ENCODE measurements around the gene COL17A1.

The COL17A1 gene

DNA sequence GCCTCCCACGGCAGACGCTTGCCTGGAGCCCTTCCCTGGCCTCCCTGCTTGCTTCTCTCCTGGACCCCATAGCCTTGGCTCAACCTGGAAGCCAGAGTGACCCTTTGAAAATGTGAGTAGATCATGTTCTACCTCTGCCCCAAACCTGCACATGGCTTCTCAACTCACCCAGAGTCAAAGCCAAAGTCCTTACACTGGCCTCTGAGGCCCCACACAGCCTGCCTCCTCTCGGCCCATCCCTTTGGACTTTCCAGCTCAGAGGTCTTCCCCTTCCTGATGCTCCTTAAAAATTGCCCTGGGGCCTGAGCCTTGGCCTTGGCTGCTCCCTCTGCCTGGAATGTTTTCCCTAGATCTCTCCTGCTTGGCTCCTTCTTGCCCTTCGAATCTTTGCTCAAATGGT, 32.5 kb downstream of the COL17A1 start:
- no peak for ATAC-seq (ENCODE audit: low read depth)
- Mint-ChIP-seq H3K4me1 (no peaks in the 10 kb centered on the region), H3K4me3 (no peak overlapping the region), H3K36me3 (no peaks in the 10 kb centered on the region), H3K9me3 (no peaks in the 10 kb centered on the region), H3K27me3 (peaks cover 4% of the 10 kb centered on the region), H3K27ac (no peak overlapping the region)
- DNase-seq (ENCODE audit: low spot score in 2 of 2) = no peak

DNA sequence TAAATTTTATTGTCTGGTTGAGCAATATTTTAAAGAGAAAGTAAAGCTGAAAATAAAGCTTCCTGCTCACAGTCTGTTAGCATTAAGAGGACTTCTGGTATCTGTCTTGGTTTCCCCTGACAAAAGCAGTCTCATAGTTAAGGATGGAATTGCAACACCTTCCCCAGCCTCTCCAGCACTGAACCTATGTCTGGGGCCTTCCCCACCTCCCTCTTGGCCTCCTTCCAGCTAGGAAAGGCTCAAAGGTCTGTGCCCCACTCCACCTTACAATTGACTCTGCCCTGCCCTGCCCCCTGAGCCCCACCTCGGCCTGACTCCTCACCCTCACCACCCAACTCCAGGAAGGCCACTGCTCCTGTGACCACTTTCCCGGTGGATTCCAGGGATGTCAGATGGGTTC, 33.2 kb downstream of the COL17A1 start:
- H3K9me3 Mint-ChIP-seq = no peaks in the 10 kb centered on the region
- H3K4me3 Mint-ChIP-seq = no peak overlapping the region
- peaks cover 7% of the 10 kb centered on the region for H3K27me3 Mint-ChIP-seq
- ATAC-seq (ENCODE audit: low read depth) (no peak), DNase-seq (ENCODE audit: low spot score in 2 of 2) (no peak)
- H3K4me1 Mint-ChIP-seq = no peaks in the 10 kb centered on the region
- no peaks in the 10 kb centered on the region for H3K36me3 Mint-ChIP-seq
- no peak overlapping the region for H3K27ac Mint-ChIP-seq

DNA sequence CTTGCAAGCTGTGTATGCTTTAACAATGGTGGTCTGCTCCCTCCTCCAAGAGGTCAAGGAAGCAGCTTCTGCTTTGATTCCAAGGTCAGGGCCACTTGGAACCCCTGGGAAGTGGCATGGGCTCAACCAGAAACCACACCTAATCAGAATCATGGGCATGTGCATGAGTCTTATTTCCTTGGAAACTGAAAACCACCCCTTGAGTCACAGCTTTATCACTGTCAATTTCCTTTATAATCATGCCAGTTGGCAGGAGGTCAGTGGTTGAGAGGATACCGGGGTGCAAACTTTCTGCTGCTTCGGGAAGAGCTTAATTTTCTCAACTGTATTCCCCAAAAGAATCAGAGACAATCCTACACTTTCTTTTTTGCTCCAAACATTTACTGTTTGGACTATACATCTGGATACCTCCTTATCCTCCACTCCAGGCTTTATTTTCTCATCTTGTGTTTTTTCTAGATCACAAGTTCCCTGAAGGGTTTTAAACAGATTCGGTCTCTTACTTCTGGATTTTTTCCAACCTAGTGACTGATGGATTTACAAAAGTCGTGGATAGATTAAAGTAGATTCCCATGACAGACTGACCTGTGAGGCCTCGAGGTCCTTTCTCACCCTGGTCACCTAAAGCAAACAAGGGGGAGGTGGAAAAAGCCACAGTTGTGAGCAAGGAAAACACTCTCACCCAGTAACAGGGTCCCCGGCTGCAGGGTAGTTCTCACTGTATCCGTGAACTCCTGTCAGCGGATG, 36.0 kb downstream of the COL17A1 start:
- H3K27me3 Mint-ChIP-seq = peaks cover 15% of the 10 kb centered on the region
- DNase-seq (ENCODE audit: low spot score in 2 of 2) (no peak), ATAC-seq (ENCODE audit: low read depth) (no peak)
- no peaks in the 10 kb centered on the region for H3K36me3 Mint-ChIP-seq
- no peaks in the 10 kb centered on the region for H3K9me3 Mint-ChIP-seq
- H3K4me1 Mint-ChIP-seq = no peaks in the 10 kb centered on the region
- no peak overlapping the region for H3K4me3 Mint-ChIP-seq
- no peak overlapping the region for H3K27ac Mint-ChIP-seq

DNA sequence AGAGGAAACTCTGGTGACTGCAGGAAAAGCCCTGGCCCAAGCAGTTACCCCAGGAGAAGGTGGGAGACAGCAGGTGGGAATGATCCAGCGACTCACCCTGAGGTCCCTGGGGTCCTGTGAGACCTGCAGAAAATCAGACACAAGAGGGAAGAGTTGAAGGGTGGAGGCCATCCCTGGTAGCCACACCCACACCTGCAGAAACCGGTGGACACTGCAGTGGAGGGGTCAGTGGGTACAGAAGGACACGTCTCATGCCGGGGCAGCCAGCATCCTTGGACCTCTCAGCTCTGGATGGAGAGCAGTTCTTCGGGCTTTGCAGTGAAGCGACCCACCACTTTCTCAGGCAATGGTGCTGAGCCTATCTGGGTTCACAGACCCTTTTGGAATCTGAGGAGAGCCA, 39.0 kb downstream of the COL17A1 start:
- peaks cover 13% of the 10 kb centered on the region for H3K27me3 Mint-ChIP-seq
- no peaks in the 10 kb centered on the region for H3K36me3 Mint-ChIP-seq
- H3K27ac Mint-ChIP-seq = no peak overlapping the region
- H3K4me3 Mint-ChIP-seq = no peak overlapping the region
- H3K4me1 Mint-ChIP-seq = no peaks in the 10 kb centered on the region
- no peaks in the 10 kb centered on the region for H3K9me3 Mint-ChIP-seq
- DNase-seq (ENCODE audit: low spot score in 2 of 2) (no peak), ATAC-seq (ENCODE audit: low read depth) (no peak)

DNA sequence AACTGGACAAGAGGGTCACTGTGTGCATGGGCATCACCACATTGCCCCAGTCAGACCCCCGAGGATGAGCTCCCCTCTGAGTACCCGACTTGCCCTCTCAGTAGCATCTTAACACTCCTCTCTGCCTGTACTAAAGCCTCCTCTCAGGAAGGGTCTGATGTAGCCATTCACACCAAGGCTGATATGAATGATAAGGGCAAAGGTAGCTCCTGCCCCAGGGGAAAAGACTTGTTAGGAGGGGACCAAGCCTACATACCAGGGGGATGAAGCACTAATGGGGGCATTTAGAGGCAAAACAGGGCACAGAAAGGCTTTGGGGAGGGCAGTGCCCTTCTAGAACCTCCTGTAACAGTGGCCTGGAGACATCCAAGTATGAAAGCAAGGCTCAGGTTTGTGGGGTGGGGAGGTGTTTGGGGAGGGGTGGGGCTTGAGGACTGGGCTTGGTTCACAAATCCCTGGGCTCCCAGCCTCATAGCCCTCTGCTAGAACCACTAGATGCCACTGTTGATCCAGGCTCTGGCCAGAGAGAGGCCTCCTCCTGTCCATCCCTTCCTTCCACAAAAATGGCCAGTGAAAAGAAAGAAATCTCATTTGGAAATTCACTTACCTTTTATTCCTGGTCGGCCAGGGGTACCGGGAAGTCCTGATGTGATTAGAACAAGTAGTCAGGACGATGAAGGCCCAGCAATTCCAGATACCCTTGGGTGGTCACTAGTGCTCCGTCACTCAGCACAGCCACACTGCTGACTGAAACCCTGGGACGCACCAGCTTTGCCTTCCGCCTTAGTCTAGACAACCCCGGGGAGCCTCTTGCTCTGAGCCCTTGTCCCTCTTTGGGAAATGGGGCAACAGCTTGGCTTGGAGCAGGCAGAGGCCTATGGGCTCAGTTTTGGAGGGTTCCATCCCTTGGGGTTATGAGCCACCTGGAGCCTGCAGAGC, 40.3 kb downstream of the COL17A1 start:
- Mint-ChIP-seq H3K4me3 (no peak overlapping the region), H3K27ac (no peak overlapping the region), H3K36me3 (no peaks in the 10 kb centered on the region), H3K4me1 (no peaks in the 10 kb centered on the region), H3K27me3 (peaks cover 13% of the 10 kb centered on the region), H3K9me3 (no peaks in the 10 kb centered on the region)
- DNase-seq (ENCODE audit: low spot score in 2 of 2) = no peak
- no peak for ATAC-seq (ENCODE audit: low read depth)

DNA sequence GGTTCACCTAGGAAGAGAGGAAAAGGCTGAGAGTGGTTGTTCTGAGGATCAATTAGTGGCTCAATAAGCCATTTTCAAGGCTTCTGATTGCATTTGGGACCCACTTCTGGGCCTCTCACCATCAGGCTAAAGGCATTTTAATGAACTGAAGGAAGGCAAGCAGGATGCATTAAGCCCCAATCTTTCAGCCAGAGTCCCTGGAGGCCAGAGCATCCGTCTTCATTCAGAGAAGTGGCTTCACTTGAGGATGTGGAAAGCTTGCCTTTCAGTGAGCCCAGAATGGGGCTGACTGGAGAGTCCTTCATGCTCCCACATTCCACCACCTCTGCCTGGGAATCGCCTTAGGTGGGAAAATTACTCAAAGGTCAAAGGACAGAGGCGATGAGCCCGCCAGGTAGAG, 41.8 kb downstream of the COL17A1 start:
- ATAC-seq (ENCODE audit: low read depth) = no peak
- no peak for DNase-seq (ENCODE audit: low spot score in 2 of 2)
- H3K36me3 Mint-ChIP-seq = no peaks in the 10 kb centered on the region
- peaks cover 13% of the 10 kb centered on the region for H3K27me3 Mint-ChIP-seq
- no peak overlapping the region for H3K4me3 Mint-ChIP-seq
- H3K27ac Mint-ChIP-seq = no peak overlapping the region
- no peaks in the 10 kb centered on the region for H3K4me1 Mint-ChIP-seq
- H3K9me3 Mint-ChIP-seq = no peaks in the 10 kb centered on the region

DNA sequence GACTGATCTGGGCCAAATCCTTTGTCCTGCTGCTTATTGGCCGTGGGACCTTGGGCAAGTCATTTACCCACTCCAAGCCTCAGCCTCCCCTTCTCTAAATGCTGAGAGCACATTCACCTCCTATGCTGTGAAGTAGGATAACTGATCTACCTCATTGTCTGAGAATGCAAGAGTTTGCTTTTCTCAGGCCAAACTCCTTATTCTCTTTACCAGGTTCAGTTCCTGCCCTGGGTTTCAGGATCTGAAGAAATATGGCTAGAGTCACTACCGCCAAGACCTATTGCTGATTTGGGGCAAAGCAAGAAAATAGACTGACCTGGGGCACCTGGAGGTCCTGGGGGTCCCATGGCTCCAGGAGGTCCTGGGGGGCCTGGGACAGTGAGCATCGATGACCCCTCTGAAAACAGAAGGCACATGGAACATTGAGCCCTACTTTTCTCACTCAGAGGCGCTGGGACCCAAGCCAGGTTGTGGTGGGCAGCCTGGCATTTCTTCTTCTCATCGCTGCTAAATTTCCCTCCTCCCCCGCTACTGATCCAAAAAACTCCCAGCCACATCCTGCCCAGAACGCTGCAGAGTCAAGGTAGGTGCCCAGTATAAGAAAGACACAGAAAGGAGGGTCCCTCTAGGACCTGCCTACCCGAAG, 42.4 kb downstream of the COL17A1 start:
- peaks cover 10% of the 10 kb centered on the region for H3K27me3 Mint-ChIP-seq
- no peak for ATAC-seq (ENCODE audit: low read depth)
- DNase-seq (ENCODE audit: low spot score in 2 of 2) = no peak
- H3K4me3 Mint-ChIP-seq = no peak overlapping the region
- H3K4me1 Mint-ChIP-seq = no peaks in the 10 kb centered on the region
- H3K36me3 Mint-ChIP-seq = no peaks in the 10 kb centered on the region
- H3K9me3 Mint-ChIP-seq = no peaks in the 10 kb centered on the region
- H3K27ac Mint-ChIP-seq = no peak overlapping the region

DNA sequence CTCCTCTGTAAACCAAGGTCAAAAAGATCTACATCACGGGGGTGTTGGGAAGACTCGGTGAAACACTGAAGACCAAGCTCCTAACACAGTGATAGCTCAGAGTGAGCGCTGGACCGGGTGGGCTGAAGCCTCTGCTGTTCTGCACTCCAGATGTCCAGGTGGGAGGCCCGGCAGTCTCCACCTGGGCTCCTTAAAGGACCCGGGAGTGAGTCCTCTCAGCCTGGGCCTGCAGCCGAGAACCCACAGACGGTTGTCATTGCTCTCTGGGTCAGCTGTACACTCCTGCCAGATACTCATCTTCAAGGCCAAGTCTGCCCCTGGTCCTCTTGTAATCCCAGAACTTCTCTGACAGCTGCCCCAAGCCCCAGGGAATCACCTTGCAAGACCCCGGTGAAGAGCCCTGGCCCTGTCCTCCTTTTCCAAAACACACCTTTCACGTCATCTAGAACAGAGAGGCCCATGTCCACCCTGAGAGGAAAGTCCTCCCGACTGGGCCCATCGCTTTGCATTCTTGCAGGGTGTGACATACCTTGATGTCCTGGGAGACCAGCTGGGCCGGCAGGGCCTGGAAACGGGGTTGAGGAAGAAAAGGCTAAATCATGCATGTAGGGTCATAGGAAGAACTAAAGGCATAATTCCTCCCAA, 43.7 kb downstream of the COL17A1 start:
- ATAC-seq (ENCODE audit: low read depth) = no peak
- Mint-ChIP-seq H3K27me3 (peaks cover 3% of the 10 kb centered on the region), H3K4me1 (no peaks in the 10 kb centered on the region), H3K4me3 (no peak overlapping the region), H3K9me3 (no peaks in the 10 kb centered on the region), H3K27ac (no peak overlapping the region), H3K36me3 (no peaks in the 10 kb centered on the region)
- no peak for DNase-seq (ENCODE audit: low spot score in 2 of 2)

DNA sequence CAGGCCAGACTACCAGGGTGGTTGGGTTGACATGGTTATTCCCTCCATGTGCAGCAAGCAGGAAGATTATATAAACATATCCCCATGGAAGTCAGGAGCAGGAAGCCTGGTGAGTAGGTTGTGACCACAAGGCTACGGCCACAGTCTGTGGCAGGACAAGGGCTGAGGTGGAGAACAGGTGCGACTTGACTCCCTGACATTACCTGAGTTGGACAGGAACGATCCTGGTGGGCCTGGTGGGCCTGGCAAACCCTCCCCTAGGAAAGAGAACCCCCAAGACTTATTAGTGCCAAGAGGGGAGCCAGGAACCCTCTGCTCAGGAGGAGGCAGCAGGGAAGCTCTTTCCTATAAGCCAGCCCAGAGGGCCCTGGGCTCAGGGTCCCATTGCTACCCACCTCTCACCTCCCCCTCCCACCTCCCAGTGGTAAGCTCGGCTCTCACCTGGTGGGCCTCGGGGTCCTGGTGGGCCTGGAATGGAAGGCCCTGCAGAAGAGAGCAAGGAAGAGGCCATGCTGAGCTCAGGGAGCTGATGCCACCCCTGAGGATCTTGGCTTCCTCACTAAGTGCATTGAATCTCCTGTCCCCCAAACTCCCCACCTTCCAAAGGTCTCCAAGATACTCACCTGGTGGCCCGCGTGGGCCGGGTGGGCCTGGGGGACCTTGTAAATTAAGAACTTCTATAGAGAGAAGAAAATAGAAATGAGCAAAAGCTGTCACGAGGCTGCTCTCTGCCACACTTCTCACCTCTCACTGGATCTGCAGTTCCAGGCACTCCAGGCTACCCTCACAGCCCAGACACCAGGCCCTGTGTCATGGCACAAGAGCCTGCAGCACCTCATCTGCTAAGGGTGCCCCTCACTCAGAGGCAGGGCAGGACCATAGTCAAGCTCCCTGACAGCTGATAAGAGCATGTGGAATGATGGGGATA, 44.6 kb downstream of the COL17A1 start:
- H3K4me3 Mint-ChIP-seq = no peak overlapping the region
- H3K4me1 Mint-ChIP-seq = no peaks in the 10 kb centered on the region
- ATAC-seq (ENCODE audit: low read depth) (no peak), DNase-seq (ENCODE audit: low spot score in 2 of 2) (no peak)
- H3K9me3 Mint-ChIP-seq = no peaks in the 10 kb centered on the region
- peaks cover 3% of the 10 kb centered on the region for H3K27me3 Mint-ChIP-seq
- H3K27ac Mint-ChIP-seq = no peak overlapping the region
- no peaks in the 10 kb centered on the region for H3K36me3 Mint-ChIP-seq

DNA sequence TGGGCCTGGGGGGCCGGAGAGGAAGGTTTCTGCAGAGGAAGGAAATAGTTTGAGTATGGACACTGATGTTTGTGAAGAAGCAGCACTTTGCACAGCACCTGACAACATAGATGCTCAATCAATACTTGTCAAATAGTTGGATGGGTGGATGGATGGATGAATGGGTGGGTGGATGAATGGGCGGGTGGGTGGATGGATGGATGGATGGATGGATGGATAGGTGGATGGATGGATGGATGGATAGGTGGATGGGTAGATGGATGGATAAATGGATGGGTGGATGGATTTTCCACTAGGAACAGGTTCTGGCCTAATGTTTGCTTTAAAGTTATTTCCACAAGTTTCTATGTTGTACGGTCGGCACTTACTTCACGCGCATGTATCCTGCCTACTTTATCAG, 45.3 kb downstream of the COL17A1 start:
- Mint-ChIP-seq H3K4me3 (no peak overlapping the region), H3K4me1 (peaks cover 4% of the 10 kb centered on the region), H3K27me3 (peaks cover 5% of the 10 kb centered on the region), H3K9me3 (no peaks in the 10 kb centered on the region), H3K36me3 (no peaks in the 10 kb centered on the region), H3K27ac (no peak overlapping the region)
- no peak for DNase-seq (ENCODE audit: low spot score in 2 of 2)
- no peak for ATAC-seq (ENCODE audit: low read depth)

DNA sequence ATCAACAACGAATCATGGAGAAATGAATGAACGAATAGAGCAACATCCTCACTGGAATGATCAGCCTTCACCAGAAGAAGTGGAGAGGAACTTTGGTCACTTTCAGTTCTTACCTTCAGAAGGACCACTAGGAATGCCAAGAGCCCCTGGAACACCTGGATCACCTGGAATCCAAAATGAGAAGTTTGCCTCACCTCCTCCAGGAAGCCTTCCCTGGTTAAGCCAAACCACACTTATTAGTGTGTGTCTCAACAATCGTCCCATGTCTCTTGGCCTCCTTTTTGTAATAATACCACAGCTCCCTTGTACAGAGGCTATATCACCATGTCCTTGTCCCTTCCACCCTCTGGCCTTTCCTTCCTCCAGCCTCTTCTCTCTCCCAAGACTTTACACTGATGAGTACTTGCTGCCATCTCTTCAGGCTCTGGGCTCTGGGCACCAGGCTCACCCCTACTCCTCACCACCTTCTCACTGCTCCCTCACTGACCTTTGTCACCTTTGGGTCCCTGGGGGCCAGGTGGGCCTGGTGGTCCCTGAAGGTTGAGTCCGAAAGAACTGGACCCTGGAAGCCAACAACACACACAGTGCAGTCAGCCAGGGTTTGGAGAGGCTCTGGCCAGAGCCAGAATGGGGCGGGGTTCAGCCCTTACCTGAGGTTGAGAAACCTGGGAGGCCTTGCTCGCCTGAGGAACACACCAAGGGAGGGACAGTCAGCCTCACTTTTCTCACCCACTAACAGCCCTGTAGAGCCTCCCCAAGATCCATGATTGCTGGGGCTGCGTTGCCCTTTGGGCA, 46.5 kb downstream of the COL17A1 start:
- ATAC-seq (ENCODE audit: low read depth) (no peak), DNase-seq (ENCODE audit: low spot score in 2 of 2) (no peak)
- peaks cover 4% of the 10 kb centered on the region for H3K4me1 Mint-ChIP-seq
- H3K4me3 Mint-ChIP-seq = no peak overlapping the region
- H3K9me3 Mint-ChIP-seq = no peaks in the 10 kb centered on the region
- H3K27ac Mint-ChIP-seq = no peak overlapping the region
- peaks cover 2% of the 10 kb centered on the region for H3K27me3 Mint-ChIP-seq
- H3K36me3 Mint-ChIP-seq = no peaks in the 10 kb centered on the region

DNA sequence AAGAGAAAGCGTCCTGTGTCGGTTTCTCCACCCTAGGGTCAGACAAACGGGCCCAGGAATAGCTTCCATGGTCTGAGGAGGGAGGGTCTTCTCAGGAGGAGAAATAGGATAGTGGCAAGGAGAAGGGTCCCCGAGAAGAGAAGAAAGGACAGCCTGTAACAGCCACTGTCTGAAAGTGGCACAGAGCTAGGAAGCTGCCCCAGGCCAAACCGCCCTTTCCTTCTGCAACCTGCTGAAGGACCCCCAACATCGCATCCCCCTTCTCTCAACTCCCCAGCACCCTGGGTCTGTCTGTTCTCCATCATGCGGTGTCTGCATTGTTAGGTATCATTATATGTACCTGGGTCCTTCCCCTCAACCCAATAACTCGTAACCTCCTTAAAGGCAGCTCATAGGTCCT, 47.1 kb downstream of the COL17A1 start:
- H3K9me3 Mint-ChIP-seq = no peaks in the 10 kb centered on the region
- H3K27ac Mint-ChIP-seq = no peak overlapping the region
- no peak overlapping the region for H3K4me3 Mint-ChIP-seq
- ATAC-seq (ENCODE audit: low read depth) (no peak), DNase-seq (ENCODE audit: low spot score in 2 of 2) (no peak)
- peaks cover 2% of the 10 kb centered on the region for H3K27me3 Mint-ChIP-seq
- H3K36me3 Mint-ChIP-seq = no peaks in the 10 kb centered on the region
- H3K4me1 Mint-ChIP-seq = peaks cover 4% of the 10 kb centered on the region

Measured in memory B cell (primary cell).